ENCODE measurements around the gene IGSF6. TPM values are rescaled to one million over a fixed set of nuclear protein-coding genes. Genes with fewer than 3 reads are reported as not detected.
A peak's percentile ranks its signal among the peaks of the same experiment; 100 is the strongest.
"Not testable (repeated sequence)": the region's sequence is repeated elsewhere in the genome, so short reads cannot be mapped to it uniquely, and the experiment has no call there.

Gene IGSF6
- total and polyA plus RNA-seq, 9 donors: 2.3 to 3.7 (median 2.9) TPM

GRCh38 chr16:21683184-21683583 lies 30.8 kb upstream of the IGSF6 start:
- Histone ChIP-seq H3K27me3 (ENCODE audit: control insufficient read depth, insufficient read depth, low read length) (no peaks in the 10 kb centered on the region), H3K4me1 (ENCODE audit: control insufficient read depth, insufficient read depth, low read length) (no peaks in the 10 kb centered on the region), H3K9me3 (replicated peaks; ENCODE audit: control insufficient read depth, low read depth, low read length) (no peaks in the 10 kb centered on the region), H3K36me3 (ENCODE audit: control insufficient read depth, insufficient read depth, low read length) (no peaks in the 10 kb centered on the region), H3K4me3 (ENCODE audit: low read length) (no peak overlapping the region), H3K27ac (ENCODE audit: low read length) (no peak overlapping the region)
- no peak for DNase-seq
- WGBS (ENCODE audit: insufficient coverage): no CpG with 5 or more reads among the region's 3 CpGs

- 100% methylated on average over 3 of the region's 5 CpGs for WGBS (ENCODE audit: insufficient coverage)
These were observed 28.3 kb upstream of the IGSF6 start for GRCh38 chr16:21680714-21681113.

GRCh38 chr16:21674456-21674855 lies 22.0 kb upstream of the IGSF6 start:
- H3K27ac ChIP-seq (ENCODE audit: low read length); H3K9me3 ChIP-seq (replicated peaks; ENCODE audit: control insufficient read depth, low read depth, low read length); H3K27me3 ChIP-seq (ENCODE audit: control insufficient read depth, insufficient read depth, low read length); DNase-seq; H3K36me3 ChIP-seq (ENCODE audit: control insufficient read depth, insufficient read depth, low read length); H3K4me1 ChIP-seq (ENCODE audit: control insufficient read depth, insufficient read depth, low read length); H3K4me3 ChIP-seq (ENCODE audit: low read length): not testable (repeated sequence)
- WGBS (ENCODE audit: insufficient coverage): no CpG with 5 or more reads among the region's 4 CpGs

More at GRCh38 chr16:21680714-21681113, 28.3 kb upstream of the IGSF6 start:
- H3K36me3 ChIP-seq (ENCODE audit: control insufficient read depth, insufficient read depth, low read length); H3K9me3 ChIP-seq (replicated peaks; ENCODE audit: control insufficient read depth, low read depth, low read length); DNase-seq; H3K27ac ChIP-seq (ENCODE audit: low read length); H3K4me3 ChIP-seq (ENCODE audit: low read length); H3K27me3 ChIP-seq (ENCODE audit: control insufficient read depth, insufficient read depth, low read length); H3K4me1 ChIP-seq (ENCODE audit: control insufficient read depth, insufficient read depth, low read length): not testable (repeated sequence)

- H3K4me1 ChIP-seq (ENCODE audit: control insufficient read depth, insufficient read depth, low read length): no peaks in the 10 kb centered on the region
- no peak overlapping the region for H3K4me3 ChIP-seq (ENCODE audit: low read length)
- no peaks in the 10 kb centered on the region for H3K9me3 ChIP-seq (replicated peaks; ENCODE audit: control insufficient read depth, low read depth, low read length)
- H3K27me3 ChIP-seq (ENCODE audit: control insufficient read depth, insufficient read depth, low read length): no peaks in the 10 kb centered on the region
- no peaks in the 10 kb centered on the region for H3K36me3 ChIP-seq (ENCODE audit: control insufficient read depth, insufficient read depth, low read length)
- no peak overlapping the region for H3K27ac ChIP-seq (ENCODE audit: low read length)
- WGBS (ENCODE audit: insufficient coverage): no CpG with 5 or more reads among the region's 3 CpGs
- no peak for DNase-seq
These were observed 21.1 kb upstream of the IGSF6 start for GRCh38 chr16:21673469-21673868.

GRCh38 chr16:21667575-21667974 lies 15.2 kb upstream of the IGSF6 start:
- H3K27me3 ChIP-seq (ENCODE audit: control insufficient read depth, insufficient read depth, low read length): peaks cover 17% of the 10 kb centered on the region
- WGBS (ENCODE audit: insufficient coverage): 92% methylated on average over 2 of the region's 3 CpGs
- H3K36me3 ChIP-seq (ENCODE audit: control insufficient read depth, insufficient read depth, low read length): no peaks in the 10 kb centered on the region
- DNase-seq: no peak
- H3K4me3 ChIP-seq (ENCODE audit: low read length): no peak overlapping the region
- H3K4me1 ChIP-seq (ENCODE audit: control insufficient read depth, insufficient read depth, low read length): peaks cover 3% of the 10 kb centered on the region
- H3K27ac ChIP-seq (ENCODE audit: low read length): no peak overlapping the region
- H3K9me3 ChIP-seq (replicated peaks; ENCODE audit: control insufficient read depth, low read depth, low read length): no peaks in the 10 kb centered on the region

- Histone ChIP-seq H3K9me3 (replicated peaks; ENCODE audit: control insufficient read depth, low read depth, low read length) (no peaks in the 10 kb centered on the region), H3K36me3 (ENCODE audit: control insufficient read depth, insufficient read depth, low read length) (no peaks in the 10 kb centered on the region), H3K27me3 (ENCODE audit: control insufficient read depth, insufficient read depth, low read length) (peaks cover 17% of the 10 kb centered on the region), H3K4me1 (ENCODE audit: control insufficient read depth, insufficient read depth, low read length) (peaks cover 3% of the 10 kb centered on the region), H3K4me3 (ENCODE audit: low read length) (no peak overlapping the region), H3K27ac (ENCODE audit: low read length) (no peak overlapping the region)
- DNase-seq: no peak
- WGBS (ENCODE audit: insufficient coverage): 6% methylated on average over 3 of the region's 3 CpGs
These were observed 14.4 kb upstream of the IGSF6 start for GRCh38 chr16:21666772-21667171.

- Histone ChIP-seq H3K27me3 (ENCODE audit: control insufficient read depth, insufficient read depth, low read length) (peaks cover 17% of the 10 kb centered on the region), H3K9me3 (replicated peaks; ENCODE audit: control insufficient read depth, low read depth, low read length) (no peaks in the 10 kb centered on the region), H3K36me3 (ENCODE audit: control insufficient read depth, insufficient read depth, low read length) (no peaks in the 10 kb centered on the region), H3K27ac (ENCODE audit: low read length) (no peak overlapping the region), H3K4me3 (ENCODE audit: low read length) (no peak overlapping the region), H3K4me1 (ENCODE audit: control insufficient read depth, insufficient read depth, low read length) (peaks cover 3% of the 10 kb centered on the region)
- DNase-seq: no peak
- 96% methylated on average over 5 of the region's 10 CpGs for WGBS (ENCODE audit: insufficient coverage)
These were observed 12.5 kb upstream of the IGSF6 start for GRCh38 chr16:21664801-21665492.

GRCh38 chr16:21663889-21664647 lies 11.7 kb upstream of the IGSF6 start, which contains the start of gene OTOA:
Gene OTOA, plus strand, starts transcription at chr16:21663968. Its CDS starts 14,547 bp downstream, at chr16:21678515.
- no peak within 1 kb of the TSS for H3K27ac ChIP-seq (ENCODE audit: low read length)
- H3K4me3 ChIP-seq (ENCODE audit: low read length): no peak within 1 kb of the TSS
- H3K9me3 ChIP-seq (replicated peaks; ENCODE audit: control insufficient read depth, low read depth, low read length): no peaks in the 10 kb centered on the region
- peaks cover 3% of the 10 kb centered on the region for H3K4me1 ChIP-seq (ENCODE audit: control insufficient read depth, insufficient read depth, low read length)
- no peak for DNase-seq
- WGBS (ENCODE audit: insufficient coverage): 3% methylated on average over 31 of the region's 45 CpGs
- H3K36me3 ChIP-seq (ENCODE audit: control insufficient read depth, insufficient read depth, low read length): no peaks in the 10 kb centered on the region
- peaks cover 17% of the 10 kb centered on the region for H3K27me3 ChIP-seq (ENCODE audit: control insufficient read depth, insufficient read depth, low read length)

- Histone ChIP-seq H3K4me1 (ENCODE audit: control insufficient read depth, insufficient read depth, low read length) (peaks cover 3% of the 10 kb centered on the region), H3K27me3 (ENCODE audit: control insufficient read depth, insufficient read depth, low read length) (peaks cover 8% of the 10 kb centered on the region), H3K27ac (ENCODE audit: low read length) (no peak overlapping the region), H3K9me3 (replicated peaks; ENCODE audit: control insufficient read depth, low read depth, low read length) (no peaks in the 10 kb centered on the region), H3K4me3 (ENCODE audit: low read length) (no peak overlapping the region), H3K36me3 (ENCODE audit: control insufficient read depth, insufficient read depth, low read length) (peaks cover 7% of the 10 kb centered on the region)
- peak; percentile 39 for DNase-seq
- no CpG with 5 or more reads among the region's 4 CpGs for WGBS (ENCODE audit: insufficient coverage)
These were observed 6.7 kb upstream of the IGSF6 start for GRCh38 chr16:21659124-21659523.

All from muscle of leg (tissue), 11 donors.